Measurements from ENCODE around the gene RABGGTA. TPM values are rescaled to one million over a fixed set of nuclear protein-coding genes. Genes with fewer than 3 reads are reported as not detected.

The RABGGTA gene
- total and polyA plus RNA-seq, 9 of the 15 experiments (the other 6 are each of a cell fraction or from before 2014, with no cell fraction given) = 4.5 to 24.2 (median 15.5) TPM

DNA sequence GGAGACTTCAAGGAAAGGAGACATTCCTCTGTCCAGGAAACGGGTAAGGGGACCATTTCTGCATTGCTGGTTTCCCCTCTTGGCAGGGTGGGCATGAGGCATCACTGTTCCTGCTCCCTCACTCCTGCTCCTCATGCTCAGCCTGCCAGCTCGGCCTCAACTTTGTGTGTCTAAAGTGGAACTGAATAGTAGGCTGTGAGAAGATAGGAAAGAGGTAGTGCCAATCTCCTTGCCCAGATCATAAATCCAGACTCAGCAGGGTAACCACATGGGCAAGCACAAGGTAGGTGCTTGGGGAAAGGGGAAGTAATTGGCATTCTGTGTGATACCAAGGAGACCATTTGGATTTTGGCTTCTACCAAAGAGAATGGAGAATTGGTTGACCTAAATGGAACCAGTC, 42.5 kb upstream of the RABGGTA start:
- H3K4me3 ChIP-seq = no peak overlapping the region
- no peak overlapping the region for H3K4me2 ChIP-seq (ENCODE audit: insufficient read depth, low read length)
- H3K9me1 ChIP-seq (ENCODE audit: control insufficient read depth, insufficient read depth, low read length) = no peaks in the 10 kb centered on the region
- H3K9ac ChIP-seq (ENCODE audit: insufficient read depth in 1 of 2, low read depth in 2 of 2, low read length in 2 of 2) = no peak overlapping the region; a peak in 1 of 4 replicates
- H4K20me1 ChIP-seq (replicated peaks; ENCODE audit: control insufficient read depth, insufficient read depth, low read length) = no peaks in the 10 kb centered on the region
- TF ChIP-seq MCM3 (IDR thresholded peaks at IDR 0.05) = no peak
- no peak for TF ChIP-seq POLR2AphosphoS5 (IDR thresholded peaks at IDR 0.05; ENCODE audit: control insufficient read depth, insufficient read depth, low read depth, low read length)
- TF ChIP-seq, protein P1, sequence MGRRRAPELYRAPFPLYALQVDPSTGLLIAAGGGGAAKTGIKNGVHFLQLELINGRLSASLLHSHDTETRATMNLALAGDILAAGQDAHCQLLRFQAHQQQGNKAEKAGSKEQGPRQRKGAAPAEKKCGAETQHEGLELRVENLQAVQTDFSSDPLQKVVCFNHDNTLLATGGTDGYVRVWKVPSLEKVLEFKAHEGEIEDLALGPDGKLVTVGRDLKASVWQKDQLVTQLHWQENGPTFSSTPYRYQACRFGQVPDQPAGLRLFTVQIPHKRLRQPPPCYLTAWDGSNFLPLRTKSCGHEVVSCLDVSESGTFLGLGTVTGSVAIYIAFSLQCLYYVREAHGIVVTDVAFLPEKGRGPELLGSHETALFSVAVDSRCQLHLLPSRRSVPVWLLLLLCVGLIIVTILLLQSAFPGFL (CRISPR knock-in tag; IDR thresholded peaks at IDR 0.05) = no peak
- TF ChIP-seq ZC3H11A (IDR thresholded peaks at IDR 0.05; ENCODE audit: low read depth, low read length) = no peak
- TF ChIP-seq LCOR (CRISPR knock-in tag; IDR thresholded peaks at IDR 0.05) = no peak
- no peak for TF ChIP-seq TSC22D4 (tag; IDR thresholded peaks at IDR 0.05)
- no peak for TF ChIP-seq ETS1 (conservative IDR thresholded peaks at IDR 0.05; ENCODE audit: control insufficient read depth, low read depth, low read length)
- TF ChIP-seq CBX3 (IDR thresholded peaks at IDR 0.05; ENCODE audit: borderline replicate concordance in 1 of 2, low read length in 2 of 2) = no peak
- TF ChIP-seq MCM5 (IDR thresholded peaks at IDR 0.05; ENCODE audit: low read depth) = no peak
- no peak for TF ChIP-seq ZBTB1 (CRISPR knock-in tag; IDR thresholded peaks at IDR 0.05; ENCODE audit: borderline replicate concordance, low read depth)
- TF ChIP-seq SRF (CRISPR knock-in tag; IDR thresholded peaks at IDR 0.05) = no peak
- TF ChIP-seq ASH1L (IDR thresholded peaks at IDR 0.05; ENCODE audit: borderline replicate concordance, low read depth, partially characterized antibody) = no peak
- no peak for TF ChIP-seq CXXC5 (CRISPR knock-in tag; IDR thresholded peaks at IDR 0.05)
- TF ChIP-seq, protein P2, sequence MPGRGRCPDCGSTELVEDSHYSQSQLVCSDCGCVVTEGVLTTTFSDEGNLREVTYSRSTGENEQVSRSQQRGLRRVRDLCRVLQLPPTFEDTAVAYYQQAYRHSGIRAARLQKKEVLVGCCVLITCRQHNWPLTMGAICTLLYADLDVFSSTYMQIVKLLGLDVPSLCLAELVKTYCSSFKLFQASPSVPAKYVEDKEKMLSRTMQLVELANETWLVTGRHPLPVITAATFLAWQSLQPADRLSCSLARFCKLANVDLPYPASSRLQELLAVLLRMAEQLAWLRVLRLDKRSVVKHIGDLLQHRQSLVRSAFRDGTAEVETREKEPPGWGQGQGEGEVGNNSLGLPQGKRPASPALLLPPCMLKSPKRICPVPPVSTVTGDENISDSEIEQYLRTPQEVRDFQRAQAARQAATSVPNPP (IDR thresholded peaks at IDR 0.05; ENCODE audit: borderline replicate concordance, insufficient read depth, insufficient read length) = no peak
- TF ChIP-seq NFIC (IDR thresholded peaks at IDR 0.05) = no peak
- no peak for TF ChIP-seq PHTF2 (CRISPR knock-in tag; IDR thresholded peaks at IDR 0.05)
- TF ChIP-seq, protein P3, sequence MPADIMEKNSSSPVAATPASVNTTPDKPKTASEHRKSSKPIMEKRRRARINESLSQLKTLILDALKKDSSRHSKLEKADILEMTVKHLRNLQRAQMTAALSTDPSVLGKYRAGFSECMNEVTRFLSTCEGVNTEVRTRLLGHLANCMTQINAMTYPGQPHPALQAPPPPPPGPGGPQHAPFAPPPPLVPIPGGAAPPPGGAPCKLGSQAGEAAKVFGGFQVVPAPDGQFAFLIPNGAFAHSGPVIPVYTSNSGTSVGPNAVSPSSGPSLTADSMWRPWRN (IDR thresholded peaks at IDR 0.05; ENCODE audit: low read depth) = no peak
- DNase-seq (ENCODE audit: extremely low read depth in 1 of 4, low spot score in 3 of 4) (no peak), FAIRE-seq (no peak), ATAC-seq (no peak)
- CTCF ChIA-PET (ENCODE audit: low intra/inter-chr PET ratio) = no interaction called here
- H3K4me1 ChIP-seq (replicated peaks in 1 of 2; ENCODE audit: control insufficient read depth in 2 of 2, insufficient read depth in 2 of 2, low read length in 2 of 2) = peaks cover 20 to 30% of the 10 kb centered on the region in 2 experiments
- WGBS (ENCODE audit: insufficient coverage, low coverage, missing lambda C conversion rate) = 72% methylated on average over 2 of the region's 2 CpGs
- BruUV-seq (replicated peaks) = no TSS peak
- in situ Hi-C loops (cut with MboI) (no loop called here), intact Hi-C loops (cut with micrococcal nuclease) (no loop called here)
- no peaks in the 10 kb centered on the region for H3K27me3 ChIP-seq (ENCODE audit: control insufficient read depth in 2 of 2, insufficient read depth in 2 of 2, low read length in 2 of 2)
- no peaks in the 10 kb centered on the region for H3K9me3 ChIP-seq (replicated peaks; ENCODE audit: control insufficient read depth, insufficient read depth, low read depth, low read length)
- no peaks in the 10 kb centered on the region for H3K79me2 ChIP-seq (ENCODE audit: control insufficient read depth, insufficient read depth, low read length)
- POLR2A ChIA-PET = interaction anchor here (0.7 kb wide), 1 partner anchor 11 kb away, joined by 5 read pairs; no protein-coding TSS in a partner anchor
- no peak overlapping the region for H3K27ac ChIP-seq (ENCODE audit: extremely low read depth, low read depth, low read length)
- H2AFZ ChIP-seq (ENCODE audit: low read depth, low read length) = no peak overlapping the region
- H3K36me3 ChIP-seq (ENCODE audit: control insufficient read depth, insufficient read depth, low read length) = peaks cover 14% of the 10 kb centered on the region; the same call in 1 of the 3 replicates

Data from K562 (cell line).